ENCODE data around the gene RBM19. TPM values are rescaled to one million over a fixed set of nuclear protein-coding genes. Genes with fewer than 3 reads are reported as not detected.

The RBM19 gene
- total and polyA plus RNA-seq, 12 donors = 13.3 to 26.6 (median 16.2) TPM

DNA sequence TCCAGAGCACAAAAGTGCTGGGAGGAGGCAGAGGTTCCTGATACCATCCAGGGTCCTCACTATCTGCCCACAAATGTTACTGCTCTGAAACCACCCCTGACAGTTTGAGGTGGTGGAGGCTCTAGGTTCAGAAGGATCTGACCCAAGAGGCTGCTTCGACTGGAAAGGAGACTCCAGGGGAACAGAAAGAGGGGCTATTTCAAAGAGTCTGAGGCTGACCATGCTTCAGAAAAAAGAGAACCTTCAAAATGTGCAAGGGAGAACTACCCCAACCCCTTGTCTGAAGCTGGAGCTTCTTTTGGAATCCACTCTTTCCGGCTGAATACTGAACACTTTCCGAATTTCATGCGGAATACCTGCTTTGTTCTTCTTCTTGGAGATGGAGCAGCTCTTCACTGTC, 41.8 kb downstream of the RBM19 start:
- ATAC-seq = no peak
- Histone ChIP-seq H3K4me3 (no peak overlapping the region), H3K27ac (no peak overlapping the region), H3K36me3 (peaks cover 0 to 92% (median 43%) of the 10 kb centered on the region in 9 donors), H3K9me3 (no peaks in the 10 kb centered on the region), H3K4me1 (no peaks in the 10 kb centered on the region), H3K27me3 (no peaks in the 10 kb centered on the region)
- WGBS, 2 donors = 71 to 88% methylated on average over 4 of the region's 4 CpGs
- DNase-seq = no peak
- intact Hi-C loops (cut with DNase I) = no loop called here
- no peak for TF ChIP-seq CTCF (IDR thresholded peaks at IDR 0.05)

GRCh38 chr12:113923251-113923650, 42.9 kb downstream of the RBM19 start:
- intact Hi-C loops (cut with DNase I) = no loop called here
- 96 to 97% methylated on average over 5 of the region's 5 CpGs for WGBS, 2 donors
- DNase-seq (no peak), ATAC-seq (no peak)
- Histone ChIP-seq H3K27ac (no peak overlapping the region), H3K36me3 (peaks cover 0 to 94% (median 43%) of the 10 kb centered on the region in 9 donors), H3K9me3 (no peaks in the 10 kb centered on the region), H3K27me3 (no peaks in the 10 kb centered on the region), H3K4me3 (no peak overlapping the region), H3K4me1 (no peaks in the 10 kb centered on the region)
- no peak for TF ChIP-seq CTCF (IDR thresholded peaks at IDR 0.05)

GRCh38 chr12:113921430-113921829, 44.7 kb downstream of the RBM19 start:
- H3K4me1 ChIP-seq = no peaks in the 10 kb centered on the region
- 81 to 89% methylated on average over 3 of the region's 3 CpGs for WGBS, 2 donors
- no peaks in the 10 kb centered on the region for H3K27me3 ChIP-seq
- H3K4me3 ChIP-seq = no peak overlapping the region
- no peaks in the 10 kb centered on the region for H3K9me3 ChIP-seq
- H3K27ac ChIP-seq = no peak overlapping the region
- ATAC-seq = no peak
- TF ChIP-seq CTCF (IDR thresholded peaks at IDR 0.05) = no peak
- intact Hi-C loops (cut with DNase I) = no loop called here
- peaks cover 0 to 100% (median 45%) of the 10 kb centered on the region in 9 donors for H3K36me3 ChIP-seq
- DNase-seq = no peak

DNA sequence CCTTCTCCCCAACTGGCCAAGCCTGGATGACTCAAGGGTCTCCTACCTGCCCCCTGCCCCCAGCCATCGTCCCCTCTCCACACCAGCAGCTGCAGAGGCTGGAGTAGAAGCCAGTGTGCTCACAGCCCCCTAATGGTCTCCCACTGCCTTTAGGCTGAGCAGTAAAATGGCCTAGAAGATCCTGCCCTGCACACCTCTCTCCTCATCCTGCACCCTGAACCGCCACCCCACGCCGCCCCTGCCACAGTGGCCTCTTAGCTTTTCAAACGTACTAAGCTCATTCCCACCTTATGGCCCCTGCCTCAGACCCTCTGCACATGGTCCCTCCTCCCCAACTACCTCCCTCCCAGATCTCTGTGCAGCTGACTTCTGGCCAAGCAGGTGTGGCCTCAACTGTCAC, 46.3 kb downstream of the RBM19 start:
- intact Hi-C loops (cut with DNase I) = no loop called here
- DNase-seq = no peak

More for the DNA sequence above, 46.3 kb downstream of the RBM19 start:
- H3K27ac ChIP-seq = no peak overlapping the region
- no peak overlapping the region for H3K4me3 ChIP-seq
- H3K4me1 ChIP-seq = no peaks in the 10 kb centered on the region
- no peak for TF ChIP-seq CTCF (IDR thresholded peaks at IDR 0.05)
- H3K9me3 ChIP-seq = no peaks in the 10 kb centered on the region
- no peaks in the 10 kb centered on the region for H3K27me3 ChIP-seq
- no peak for ATAC-seq
- 95% methylated on average over 5 of the region's 5 CpGs for WGBS, 2 donors
- peaks cover 0 to 100% (median 40%) of the 10 kb centered on the region in 9 donors for H3K36me3 ChIP-seq

All from heart right ventricle (tissue), 16 donors.